Choroid plexus epithelial cell (primary cell): ENCODE results near the gene TMIE.

ENCODE experiments used
- DNase-seq: peaks from one replicate; pipeline ENCODE4 v3.0.0-alpha.2; 2010; ENCODE audit warnings: low read depth
- H3K4me3 ChIP-seq: 2 replicates; pipeline ENCODE4 v1.5.1; 2011; ENCODE audit warnings: low read depth, mild to moderate bottlenecking, control low read depth, low read length, moderate library complexity
- CTCF ChIP-seq: conservative IDR thresholded peaks from 2 replicates; pipeline ENCODE4 v1.5.1; 2011; ENCODE audit warnings: low read depth, mild to moderate bottlenecking, control low read depth, inconsistent platforms, low read length, moderate library complexity

TMIE gene

GRCh38 chr3:46717447-46718231 lies 16.4 kb downstream of the TMIE start, which contains the start of gene PRSS50:
Gene PRSS50 (minus strand): TSS chr3:46717869. CDS start chr3:46717824, 45 bp downstream.
- DNase-seq = no peak
- no peak within 1 kb of the TSS for H3K4me3 ChIP-seq
- peak; percentile 10 for TF ChIP-seq CTCF

- no peak for DNase-seq
- TF ChIP-seq CTCF = no peak
- no peak overlapping the region for H3K4me3 ChIP-seq
These were observed 17.9 kb downstream of the TMIE start for GRCh38 chr3:46719044-46719565.

GRCh38 chr3:46719735-46720271 lies 18.6 kb downstream of the TMIE start:
- DNase-seq = no peak
- no peak for TF ChIP-seq CTCF
- H3K4me3 ChIP-seq = no peak overlapping the region

- TF ChIP-seq CTCF = no peak
- no peak for DNase-seq
- no peak overlapping the region for H3K4me3 ChIP-seq
These were observed 19.8 kb downstream of the TMIE start for GRCh38 chr3:46721009-46721408.

- no peak overlapping the region for H3K4me3 ChIP-seq
- TF ChIP-seq CTCF = no peak
- DNase-seq = no peak
These were observed 21.3 kb downstream of the TMIE start for GRCh38 chr3:46722443-46722842.

- TF ChIP-seq CTCF = no peak
- no peak for DNase-seq
- H3K4me3 ChIP-seq = no peak overlapping the region
These were observed 23.2 kb downstream of the TMIE start for GRCh38 chr3:46724424-46724823.
